K562 treated with DMSO at 1 percent for 48 hours (cell line): ENCODE results near the gene ELL. TPM values are rescaled to one million over a fixed set of nuclear protein-coding genes. Genes with fewer than 3 reads are reported as not detected.

Experiments
- total RNA-seq: library from RNA; unstranded; fragments of 300-600 nt; gene quantifications from 2 replicates; pipeline ENCODE4 v1.2.3, GENCODE V29; 2022; ENCODE audit warnings: low replicate concordance; ENCODE audit errors: extremely low read depth

ELL gene
- not detected in 2 replicates for total RNA-seq

DNA sequence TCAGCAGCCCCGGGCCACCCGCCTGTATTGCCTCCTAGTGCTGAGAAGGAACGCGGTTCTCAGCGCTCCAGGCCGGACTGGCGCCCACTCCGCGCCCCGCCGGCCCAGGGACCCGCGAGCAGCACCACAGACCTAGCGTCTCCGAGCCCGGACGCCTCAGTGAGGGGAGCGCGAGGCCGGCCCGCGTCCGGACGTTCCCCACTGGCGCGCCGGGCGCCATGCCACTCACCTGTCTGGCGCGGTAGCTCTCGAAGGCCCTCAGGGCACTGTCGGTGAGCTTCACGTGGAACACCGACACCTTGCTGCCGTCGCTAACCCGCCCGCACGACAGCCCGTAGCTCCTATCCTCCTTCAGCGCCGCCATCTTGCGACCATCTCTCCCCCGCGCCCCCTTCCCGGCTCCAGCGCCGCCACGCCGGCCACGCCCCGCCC is at the start of gene ELL:
Gene ELL (minus strand): TSS at position 379 of the 432 bp plus-strand sequence. CDS start 15 bp downstream, at position 364.

DNA sequence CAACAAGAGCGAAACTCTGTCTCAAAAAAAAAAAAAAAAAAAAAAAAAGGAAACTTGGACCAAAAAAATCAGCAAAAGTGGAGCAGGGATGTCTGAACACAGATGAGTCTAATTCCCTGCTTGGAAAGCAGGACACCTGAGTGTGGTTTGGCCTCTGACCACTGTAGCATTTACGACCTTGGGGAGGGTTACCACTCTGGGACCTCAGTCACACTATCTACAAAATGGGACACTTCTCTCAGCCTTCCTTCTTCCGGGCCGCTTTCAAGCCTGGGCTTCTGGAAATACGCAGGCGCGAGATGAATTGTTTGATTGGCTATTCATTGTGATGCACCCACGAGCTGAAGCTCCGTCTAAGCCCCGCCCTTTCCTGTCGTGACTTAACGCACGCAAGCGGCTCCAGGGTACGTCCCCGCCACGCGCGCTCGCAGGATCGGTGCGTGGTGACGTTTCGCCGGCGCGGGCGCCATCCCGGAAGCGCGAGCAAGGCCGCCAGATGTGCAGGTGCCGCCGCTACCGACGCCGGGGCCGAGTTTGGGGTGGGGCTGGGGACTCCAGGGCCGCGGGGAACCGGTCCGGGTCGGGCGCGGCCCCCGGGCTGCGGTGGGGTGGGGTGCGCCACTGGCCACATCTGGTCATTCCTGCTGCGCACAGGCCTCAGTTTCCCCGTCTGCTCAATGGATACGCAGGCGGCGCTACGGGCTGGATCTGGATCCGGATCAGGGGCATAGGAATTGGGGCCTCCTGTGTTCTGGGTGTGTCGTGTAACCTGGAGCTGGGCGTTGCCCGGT is 35.7 kb upstream of the ELL start, which contains the start of gene KXD1:
Gene KXD1 (plus strand): TSS at position 460 of the 791 bp plus-strand sequence. CDS start 4,187 bp downstream, outside the sequence.

DNA sequence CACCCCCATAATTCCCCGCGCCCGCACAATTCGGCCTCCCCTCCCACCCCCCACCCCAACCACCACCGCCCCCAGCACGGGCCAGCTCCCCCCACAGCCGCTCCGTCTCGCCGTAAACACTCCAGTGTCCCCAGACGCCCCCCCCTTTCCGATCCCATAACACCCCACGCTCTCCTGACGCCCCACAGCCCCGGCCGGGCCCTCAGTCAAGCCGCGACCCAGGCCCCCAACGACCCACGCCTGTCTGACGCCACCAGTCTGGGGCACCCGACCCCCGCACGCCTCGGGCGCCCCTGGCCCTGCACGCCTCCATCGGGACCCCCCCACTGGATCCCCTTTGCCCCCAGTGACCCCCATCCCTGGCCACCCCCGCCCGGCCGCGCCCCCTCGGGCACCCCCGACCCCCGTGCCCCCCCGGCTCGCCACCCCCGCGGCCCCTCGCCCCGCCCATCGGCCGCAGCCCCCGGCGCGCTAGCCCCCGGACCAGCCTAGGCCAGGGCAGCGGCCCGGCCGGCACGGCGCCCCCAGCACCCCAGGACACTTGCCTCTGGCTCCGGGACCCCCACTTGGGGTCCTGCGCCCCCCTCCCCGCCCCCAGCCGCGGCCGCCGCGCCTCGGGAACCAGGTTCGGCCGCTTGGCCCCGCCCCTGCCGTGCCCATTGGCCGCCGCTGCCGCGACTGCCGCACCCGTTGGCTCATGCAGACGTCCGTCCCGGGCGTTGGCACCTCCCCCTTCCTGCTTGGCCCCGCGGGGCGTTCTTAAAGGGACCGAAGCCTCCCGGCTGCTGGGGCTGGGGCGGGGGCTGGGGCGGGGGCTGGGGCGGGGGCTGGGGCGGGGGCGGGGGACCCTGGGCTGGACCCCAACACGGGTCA is 21.3 kb upstream of the ELL start, which contains the start of gene FKBP8:
Gene FKBP8 (minus strand): TSS at position 633 of the 873 bp plus-strand sequence. CDS start 1,603 bp downstream, outside the sequence.

DNA sequence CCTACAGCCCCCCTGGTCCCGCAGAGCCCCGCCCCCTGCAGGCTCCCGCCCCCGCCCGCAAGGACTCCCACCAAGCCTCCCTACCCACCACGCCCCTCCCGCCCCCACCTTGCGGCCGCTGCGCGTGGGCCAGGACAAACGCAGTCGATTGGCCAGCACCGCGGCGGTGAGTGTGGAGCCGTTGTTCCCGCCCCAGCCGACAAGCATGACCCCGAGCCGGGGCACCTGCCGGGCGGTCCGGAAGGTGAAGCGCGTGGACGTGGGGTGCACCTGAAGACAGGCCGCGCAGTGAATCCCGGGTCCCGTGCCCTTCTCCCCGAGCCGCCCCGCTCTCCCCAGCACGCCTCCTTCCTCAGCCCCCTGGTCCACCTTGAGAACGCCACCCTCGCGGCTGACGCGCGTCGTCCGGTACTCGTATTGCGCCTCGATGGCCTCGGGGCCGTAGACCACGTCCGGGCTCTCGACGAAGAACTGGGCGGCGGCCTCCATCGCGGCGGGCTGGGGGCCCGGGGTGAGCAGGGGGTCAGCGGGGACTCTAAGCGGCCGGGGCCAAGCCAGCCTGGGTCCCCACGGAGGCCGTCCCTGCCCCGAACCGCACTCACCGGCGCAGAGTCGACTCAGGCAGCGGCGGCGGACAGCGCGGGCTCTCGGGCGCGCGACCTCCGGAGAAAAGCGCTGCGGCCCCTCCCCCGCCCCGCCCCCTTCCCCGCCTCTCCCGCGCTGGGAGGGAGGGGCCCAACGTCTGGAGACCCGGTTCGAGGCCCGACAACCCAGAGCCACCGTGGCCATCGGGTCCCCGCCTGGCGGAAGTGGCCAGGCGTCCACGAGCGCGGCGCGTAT is 84.2 kb downstream of the ELL start, which contains the start of gene ISYNA1:
Gene ISYNA1 (minus strand): TSS at position 643 of the 840 bp plus-strand sequence. CDS start 154 bp downstream, at position 489.

DNA sequence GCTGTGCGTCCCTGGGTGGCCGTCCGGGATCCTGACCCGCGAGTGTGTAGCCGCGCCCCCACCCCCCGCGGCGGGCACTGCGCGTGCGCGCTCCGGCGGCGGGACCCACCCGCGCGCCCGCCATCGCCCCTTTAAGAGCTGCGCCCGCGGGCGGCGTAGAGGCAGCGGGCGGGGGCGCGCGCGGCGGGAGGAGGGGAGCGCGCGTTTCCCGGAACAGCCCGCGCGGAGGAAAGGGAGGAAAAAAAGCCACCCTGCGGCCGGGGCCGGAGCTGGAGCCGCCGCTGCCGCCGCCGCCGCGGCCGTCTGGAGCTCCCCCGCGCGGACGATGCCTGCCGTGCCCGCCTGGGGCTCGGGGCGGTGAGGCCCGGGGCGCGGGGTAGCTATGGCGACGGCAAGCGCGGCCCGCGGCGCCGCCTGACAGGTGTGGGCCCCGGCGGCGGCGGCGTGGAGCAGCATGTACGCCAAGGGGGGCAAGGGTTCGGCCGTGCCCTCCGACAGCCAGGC is 102.6 kb downstream of the ELL start, which contains the start of gene SSBP4:
Gene SSBP4 (plus strand): TSS at position 204 of the 504 bp plus-strand sequence. CDS start 251 bp downstream, at position 455.

DNA sequence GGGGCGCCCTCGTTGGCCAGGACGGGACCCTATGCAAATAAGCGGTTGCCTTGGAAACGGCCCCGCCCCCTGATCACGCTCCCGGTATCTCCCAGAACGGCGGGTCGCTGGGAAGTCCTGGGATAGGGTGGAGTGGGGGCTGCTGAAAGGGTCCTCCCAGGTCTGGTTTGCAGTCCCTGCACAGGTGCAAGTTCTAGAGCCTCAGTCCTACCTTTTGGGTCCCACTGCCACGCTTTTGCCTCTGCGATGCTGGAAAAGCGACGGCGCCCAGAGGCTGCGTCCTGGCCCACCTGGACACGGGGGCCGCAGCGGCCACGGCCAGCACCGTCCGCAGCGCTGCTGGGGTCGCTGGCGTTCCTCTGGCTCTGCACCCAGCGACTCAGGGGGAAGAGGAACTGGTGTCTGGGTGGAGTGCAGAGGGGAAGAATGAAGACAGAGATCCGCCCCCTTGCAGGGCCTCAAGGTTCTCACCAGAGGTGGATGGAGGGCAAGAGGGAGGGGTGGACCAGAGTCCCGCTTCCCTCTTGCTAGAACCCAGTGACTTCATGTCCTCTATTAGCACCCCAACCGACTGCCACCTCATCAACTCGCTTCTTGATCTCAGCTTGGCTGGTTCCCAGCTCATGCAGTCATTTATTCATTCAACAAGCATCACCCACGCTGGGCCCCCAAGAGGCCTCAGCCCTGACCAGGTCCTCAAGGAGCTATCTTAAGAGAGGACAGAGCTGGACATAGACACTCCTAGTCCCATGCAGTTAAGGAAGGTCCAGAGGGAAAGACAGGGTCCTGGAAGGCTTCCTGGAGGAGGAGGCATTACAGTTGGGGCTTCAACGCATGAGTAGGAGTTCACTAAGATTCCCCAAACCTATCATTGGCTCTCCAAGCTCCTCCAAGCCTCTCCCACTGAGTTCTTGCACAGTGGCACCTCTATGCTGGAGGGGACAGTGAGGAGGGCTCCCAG is 124.3 kb downstream of the ELL start, which contains the start of gene LRRC25:
Gene LRRC25 (minus strand): TSS at position 381 of the 961 bp plus-strand sequence. CDS start 659 bp downstream, outside the sequence.

Other genes starting within 250 kb of the ELL start
- gene IQCN, start 247.6 kb downstream of the ELL start, total RNA-seq = not detected in 2 replicates
- gene JUND, start 240.4 kb downstream of the ELL start, total RNA-seq = 437 TPM in 1 of 2 replicates, not detected in the other
- not detected in 2 replicates for gene LSM4, start 199.0 kb downstream of the ELL start, total RNA-seq
- gene PGPEP1, start 181.5 kb downstream of the ELL start, total RNA-seq = not detected in 2 replicates
- gene GDF15, start 135.9 kb downstream of the ELL start, total RNA-seq = 390 TPM in 1 of 2 replicates, not detected in the other
- gene LRRC25, start 124.4 kb downstream of the ELL start, total RNA-seq = not detected in 2 replicates
- not detected in 2 replicates for gene SSBP4, start 102.7 kb downstream of the ELL start, total RNA-seq
- gene ISYNA1, start 83.9 kb downstream of the ELL start, total RNA-seq = 948 TPM in 1 of 2 replicates, not detected in the other
- gene FKBP8, start 21.5 kb upstream of the ELL start, total RNA-seq = 467 TPM in 1 of 2 replicates, not detected in the other
- not detected in 2 replicates for gene KXD1, start 35.8 kb upstream of the ELL start, total RNA-seq
- 452 TPM in 1 of 2 replicates, not detected in the other for gene UBA52, start 49.8 kb upstream of the ELL start, total RNA-seq
- gene REX1BD, start 66.7 kb upstream of the ELL start, total RNA-seq = not detected in 2 replicates
- not detected in 2 replicates for gene CRLF1, start 84.7 kb upstream of the ELL start, total RNA-seq
- gene TMEM59L, start 90.8 kb upstream of the ELL start, total RNA-seq = not detected in 2 replicates
- gene KLHL26, start 115.0 kb upstream of the ELL start, total RNA-seq = not detected in 2 replicates
- gene CRTC1, start 161.6 kb upstream of the ELL start, total RNA-seq = not detected in 2 replicates